ENCODE measurements around the gene ANKAR. TPM values are rescaled to one million over a fixed set of nuclear protein-coding genes. Genes with fewer than 3 reads are reported as not detected.

Gene ANKAR
- total and polyA plus RNA-seq, 2 of the 8 experiments (the other 6 are each of a cell fraction or from before 2014, with no cell fraction given): 0.56 to 1.7 TPM

DNA sequence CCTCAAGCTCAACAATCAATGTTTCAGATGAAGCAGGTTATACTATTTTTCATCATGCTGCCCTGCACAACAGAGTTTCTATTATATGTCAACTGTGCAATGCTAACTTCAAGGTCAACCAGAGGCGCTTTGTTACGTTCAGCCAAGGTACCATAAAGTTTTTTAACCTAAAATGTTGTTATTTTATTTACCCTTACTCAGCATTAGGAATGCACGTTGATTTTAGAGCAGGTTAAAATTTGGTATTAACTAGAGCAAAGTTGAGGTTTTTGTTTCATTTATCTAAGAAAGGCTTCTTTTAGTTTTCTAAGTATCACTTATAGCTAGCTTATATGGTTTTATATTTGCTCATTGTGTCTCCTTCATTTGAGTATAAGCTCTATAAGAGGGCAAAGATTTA lies 21.8 kb downstream of the ANKAR start:
- no peak for DNase-seq (ENCODE audit: low read depth in 1 of 2, low spot score in 2 of 2)
- no peak overlapping the region for H3K9ac ChIP-seq (replicated peaks in 1 of 4; ENCODE audit: extremely low read depth in 1 of 4, low read depth in 3 of 4, low read length in 3 of 4)
- ChIA-PET POLR2A (ENCODE audit: partially characterized antibody) (interaction anchor here (0.9 kb wide), 1 partner anchor 70 kb away, joined by 3 read pairs; no protein-coding TSS in a partner anchor), CTCF (ENCODE audit: partially characterized antibody) (interaction anchor here (0.5 to 5.5 kb wide), 14 partner anchors 9 to 375 kb away, joined by 3 to 56 read pairs (median 5); partner anchors contain the start of genes ANKAR and ASNSD1)
- no peak overlapping the region for H2BK20ac ChIP-seq (ENCODE audit: low read length)
- no peaks in the 10 kb centered on the region for H3K9me3 ChIP-seq (ENCODE audit: insufficient read depth in 2 of 2, low read depth in 1 of 2, low read length in 1 of 2)
- no peak overlapping the region for H2BK12ac ChIP-seq (ENCODE audit: low read depth, low read length)
- no peak for FAIRE-seq
- no peaks in the 10 kb centered on the region for H3K27me3 ChIP-seq (replicated peaks in 1 of 4; ENCODE audit: control insufficient read depth in 3 of 4, extremely low read depth in 1 of 4, insufficient read depth in 3 of 4, low read length in 3 of 4)
- H2AK5ac ChIP-seq (ENCODE audit: low read depth, low read length): no peak overlapping the region
- no peaks in the 10 kb centered on the region for H3K79me2 ChIP-seq (ENCODE audit: control insufficient read depth in 1 of 2, insufficient read depth in 2 of 2, low read length in 2 of 2)
- no peaks in the 10 kb centered on the region for H4K20me1 ChIP-seq (replicated peaks in 1 of 2; ENCODE audit: control insufficient read depth in 1 of 2, insufficient read depth in 2 of 2, low read length in 2 of 2)
- no peak overlapping the region for H3K27ac ChIP-seq (ENCODE audit: low read depth, low read length)
- no peak overlapping the region for H3K4ac ChIP-seq (replicated peaks; ENCODE audit: insufficient read length, low read depth, low read length)
- H3K4me1 ChIP-seq (replicated peaks in 1 of 4; ENCODE audit: control insufficient read depth in 3 of 4, insufficient read depth in 4 of 4, low read length in 3 of 4): no peaks in the 10 kb centered on the region
- H3K4me2 ChIP-seq (ENCODE audit: insufficient read depth in 1 of 2, low read depth in 2 of 2, low read length in 2 of 2): no peak overlapping the region
- H4K91ac ChIP-seq (replicated peaks; ENCODE audit: insufficient read length, low read length): no peak overlapping the region
- TF ChIP-seq TAF7 (optimal IDR thresholded peaks at IDR 0.05; ENCODE audit: borderline replicate concordance, low read depth, low read length) (no peak), EGR1 (IDR thresholded peaks at IDR 0.05; ENCODE audit: borderline replicate concordance, low read depth, low read length) (no peak), BACH1 (IDR thresholded peaks at IDR 0.05; ENCODE audit: low read length) (no peak)
- no peak overlapping the region for H3K23ac ChIP-seq (ENCODE audit: insufficient read length)
- H3K23me2 ChIP-seq (ENCODE audit: low read depth, low read length): no peaks in the 10 kb centered on the region
- H2BK15ac ChIP-seq (ENCODE audit: low read length): no peak overlapping the region
- H3K79me1 ChIP-seq (ENCODE audit: low read depth, low read length): no peaks in the 10 kb centered on the region
- no peaks in the 10 kb centered on the region for H3K36me3 ChIP-seq (ENCODE audit: control insufficient read depth in 2 of 4, insufficient read depth in 4 of 4, low read length in 3 of 4)
- no peak overlapping the region for H4K8ac ChIP-seq (ENCODE audit: extremely low read depth, insufficient read depth, low read length)
- H3K4me3 ChIP-seq (ENCODE audit: extremely low read depth in 1 of 4, insufficient read depth in 2 of 4, low read depth in 3 of 4, low read length in 4 of 4): no peak overlapping the region
- H3K56ac ChIP-seq (replicated peaks; ENCODE audit: insufficient read length, low read depth, low read length): no peak overlapping the region
- H3K14ac ChIP-seq (ENCODE audit: insufficient read length): no peak overlapping the region
- no peak overlapping the region for H4K5ac ChIP-seq (ENCODE audit: insufficient read length, low read depth, low read length)
- WGBS, 2 experiments (ENCODE audit: extremely low coverage in 1 of 2, insufficient coverage in 1 of 2, insufficient read length in 1 of 2, insufficient replicate concordance in 2 of 2, low coverage in 1 of 2, low lambda C conversion rate in 2 of 2, missing lambda C conversion rate in 1 of 2): 88% methylated on average over 3 of the region's 3 CpGs; no CpG with 5 or more reads in 1 of the 2 experiments
- no peak overlapping the region for H2BK120ac ChIP-seq (replicated peaks; ENCODE audit: low read depth, low read length)
- no peak overlapping the region for H3K18ac ChIP-seq (ENCODE audit: extremely low read depth, low read length)
- H2BK5ac ChIP-seq (ENCODE audit: low read depth, low read length): no peak overlapping the region
- H2AFZ ChIP-seq (ENCODE audit: low read length): no peak overlapping the region
